CD4-positive, CD25-positive, alpha-beta regulatory T cell (primary cell): ENCODE measurements around the gene ACTL8. TPM values are rescaled to one million over a fixed set of nuclear protein-coding genes. Genes with fewer than 3 reads are reported as not detected.
"Not testable (repeated sequence)": the region's sequence is repeated elsewhere in the genome, so short reads cannot be mapped to it uniquely, and the experiment has no call there.

Experiments used
- ATAC-seq, 2 donors: fragments of 150-1000 bp; cut with Tn5 transposase; one replicate each; pipeline ENCODE4 v1.10.0; 2021; ENCODE audit warnings: low read depth in 2 of 2, moderate number of reproducible peaks in 2 of 2, moderate library complexity in 1 of 2
- DNase-seq, 3 donors: peaks; one replicate each; pipeline versions ENCODE4 v3.0.0 to v3.0.0-alpha.2; 2012 to 2022; ENCODE audit warnings: mixed read lengths in 1 of 3
- H3K27ac ChIP-seq: one replicate; pipeline ENCODE4 v1.7.0; 2013; ENCODE audit warnings: mild to moderate bottlenecking, low read length; ENCODE audit not compliant: insufficient read depth, poor library complexity, severe bottlenecking
- H3K27me3 ChIP-seq: one replicate; pipeline ENCODE4 v1.7.0; 2013; ENCODE audit warnings: low read length; ENCODE audit not compliant: control insufficient read depth, insufficient read depth
- H3K36me3 ChIP-seq: one replicate; pipeline ENCODE4 v1.7.0; 2013; ENCODE audit warnings: mild to moderate bottlenecking, low read length, moderate library complexity; ENCODE audit not compliant: control insufficient read depth, insufficient read depth
- H3K4me1 ChIP-seq: 2 replicates; pipeline ENCODE4 v1.7.0; 2013; ENCODE audit warnings: mild to moderate bottlenecking, low read length; ENCODE audit not compliant: insufficient read depth, control insufficient read depth, poor library complexity, severe bottlenecking
- H3K4me3 ChIP-seq: one replicate; pipeline ENCODE4 v1.7.0; 2013; ENCODE audit warnings: low read depth, mild to moderate bottlenecking, low read length, moderate library complexity
- H3K9me3 ChIP-seq, 2 experiments: 1 replicate in 1 of 2; 2 replicates in 1 of 2; pipeline ENCODE4 v1.7.0; 2013; ENCODE audit warnings: low read length in 2 of 2, mild to moderate bottlenecking in 1 of 2, moderate library complexity in 1 of 2; ENCODE audit not compliant: control insufficient read depth in 2 of 2
- H3K27ac Mint-ChIP-seq, 3 donors: one replicate each; pipeline ENCODE4 v1.8.0; 2020 to 2022; ENCODE audit warnings: mild to moderate bottlenecking in 3 of 3, mixed read lengths in 3 of 3, moderate library complexity in 2 of 3
- H3K27me3 Mint-ChIP-seq: one replicate; pipeline ENCODE4 v1.8.0; 2022; ENCODE audit warnings: mild to moderate bottlenecking, mixed read lengths
- H3K36me3 Mint-ChIP-seq: one replicate; pipeline ENCODE4 v1.8.0; 2020; ENCODE audit warnings: mixed read lengths
- H3K4me1 Mint-ChIP-seq, 4 donors: one replicate each; pipeline ENCODE4 v1.8.0; 2020 to 2022; ENCODE audit warnings: mixed read lengths in 4 of 4, mild to moderate bottlenecking in 1 of 4
- H3K4me3 Mint-ChIP-seq, 4 donors: one replicate each; pipeline ENCODE4 v1.8.0; 2020 to 2022; ENCODE audit warnings: mild to moderate bottlenecking in 4 of 4, mixed read lengths in 4 of 4, moderate library complexity in 3 of 4
- H3K9me3 Mint-ChIP-seq, 7 donors: one replicate each; pipeline ENCODE4 v1.8.0; 2020 to 2022; ENCODE audit warnings: mixed read lengths in 7 of 7, mild to moderate bottlenecking in 3 of 7, moderate library complexity in 2 of 7
- polyA plus RNA-seq, 4 donors: library from polyadenylated mRNA; unstranded; fragments of 300-500 nt; fragmentation: Illumina TruSeq; gene quantifications; one replicate each; pipeline ENCODE4 v1.2.3, GENCODE V29; 2021
- total RNA-seq: library from RNA; stranded (reverse); gene quantifications from one replicate; pipeline ENCODE4 v1.2.3, GENCODE V29; 2022

Gene ACTL8
- total and polyA plus RNA-seq, 5 donors from 2014 or later, result not detected

- Histone ChIP-seq H3K36me3 (no peaks in the 10 kb centered on the region), H3K27ac (no peak overlapping the region), H3K9me3 (no peaks in the 10 kb centered on the region), H3K27me3 (no peaks in the 10 kb centered on the region), H3K4me3 (no peak overlapping the region), H3K4me1 (no peaks in the 10 kb centered on the region)
- no peak for ATAC-seq
- peaks cover 0 to 3% (median 0%) of the 10 kb centered on the region in 7 donors for H3K9me3 Mint-ChIP-seq
- H3K36me3 Mint-ChIP-seq, result no peaks in the 10 kb centered on the region
- DNase-seq, result no peak
- no peaks in the 10 kb centered on the region for H3K4me1 Mint-ChIP-seq
- H3K27me3 Mint-ChIP-seq, result peaks cover 9% of the 10 kb centered on the region
- H3K4me3 Mint-ChIP-seq, result no peak overlapping the region
- no peak overlapping the region for H3K27ac Mint-ChIP-seq
Measured at GRCh38 chr1:17745479-17745955, 9.6 kb upstream of the ACTL8 start.

- not testable (repeated sequence) for H3K9me3 Mint-ChIP-seq, H3K4me3 Mint-ChIP-seq, H3K27me3 Mint-ChIP-seq
Measured at GRCh38 chr1:17746281-17746680, 8.9 kb upstream of the ACTL8 start.

GRCh38 chr1:17746920-17747319 lies 8.2 kb upstream of the ACTL8 start:
- H3K4me3 ChIP-seq, result no peak overlapping the region
- H3K27me3 ChIP-seq, result no peaks in the 10 kb centered on the region
- H3K27ac Mint-ChIP-seq, result no peak overlapping the region
- peaks cover 7% of the 10 kb centered on the region for H3K27me3 Mint-ChIP-seq
- H3K4me3 Mint-ChIP-seq, result no peak overlapping the region
- DNase-seq (no peak), ATAC-seq (no peak)
- no peak overlapping the region for H3K27ac ChIP-seq
- H3K4me1 Mint-ChIP-seq, result no peaks in the 10 kb centered on the region
- H3K9me3 ChIP-seq, result no peaks in the 10 kb centered on the region
- peaks cover 0 to 3% (median 0%) of the 10 kb centered on the region in 7 donors for H3K9me3 Mint-ChIP-seq
- no peaks in the 10 kb centered on the region for H3K4me1 ChIP-seq
- no peaks in the 10 kb centered on the region for H3K36me3 ChIP-seq
- H3K36me3 Mint-ChIP-seq, result no peaks in the 10 kb centered on the region

More at GRCh38 chr1:17746281-17746680, 8.9 kb upstream of the ACTL8 start:
- H3K27ac ChIP-seq, ATAC-seq, H3K36me3 Mint-ChIP-seq, H3K4me3 ChIP-seq, H3K27me3 ChIP-seq, H3K9me3 ChIP-seq, H3K36me3 ChIP-seq, H3K4me1 ChIP-seq, DNase-seq, H3K4me1 Mint-ChIP-seq, H3K27ac Mint-ChIP-seq: not testable (repeated sequence)

GRCh38 chr1:17750333-17750732 lies 4.8 kb upstream of the ACTL8 start:
- no peaks in the 10 kb centered on the region for H3K4me1 ChIP-seq
- Mint-ChIP-seq H3K27me3 (no peaks in the 10 kb centered on the region), H3K9me3 (peaks cover 0 to 21% (median 8%) of the 10 kb centered on the region in 7 donors), H3K27ac (no peak overlapping the region), H3K4me1 (no peaks in the 10 kb centered on the region), H3K4me3 (no peak overlapping the region), H3K36me3 (no peaks in the 10 kb centered on the region)
- no peak for DNase-seq
- H3K36me3 ChIP-seq, result no peaks in the 10 kb centered on the region
- H3K4me3 ChIP-seq, result no peak overlapping the region
- H3K27ac ChIP-seq, result no peak overlapping the region
- no peak for ATAC-seq
- no peaks in the 10 kb centered on the region for H3K27me3 ChIP-seq
- H3K9me3 ChIP-seq, result peaks cover 7 to 14% of the 10 kb centered on the region in 2 experiments

- peaks cover 10 to 30% of the 10 kb centered on the region in 2 experiments for H3K9me3 ChIP-seq
- Mint-ChIP-seq H3K9me3 (peaks cover under 1 to 29% (median 17%) of the 10 kb centered on the region in 7 donors), H3K27me3 (no peaks in the 10 kb centered on the region), H3K36me3 (peaks cover under 1% of the 10 kb centered on the region), H3K4me1 (no peaks in the 10 kb centered on the region), H3K4me3 (no peak overlapping the region), H3K27ac (no peak overlapping the region)
- H3K4me1 ChIP-seq, result no peaks in the 10 kb centered on the region
- H3K4me3 ChIP-seq, result no peak overlapping the region
- H3K27ac ChIP-seq, result no peak overlapping the region
- no peaks in the 10 kb centered on the region for H3K27me3 ChIP-seq
- ATAC-seq (no peak), DNase-seq (no peak)
- H3K36me3 ChIP-seq, result no peaks in the 10 kb centered on the region
Measured at GRCh38 chr1:17752356-17752755, 2.8 kb upstream of the ACTL8 start.

- Mint-ChIP-seq H3K9me3 (peaks cover 0 to 63% (median 26%) of the 10 kb centered on the region in 7 donors), H3K27ac (no peak overlapping the region), H3K4me3 (no peak overlapping the region), H3K27me3 (no peaks in the 10 kb centered on the region), H3K36me3 (peaks cover 11% of the 10 kb centered on the region), H3K4me1 (no peaks in the 10 kb centered on the region)
- H3K9me3 ChIP-seq, result peaks cover 35 to 65% of the 10 kb centered on the region in 2 experiments
- DNase-seq (no peak), ATAC-seq (no peak)
- H3K36me3 ChIP-seq, result no peaks in the 10 kb centered on the region
- H3K27ac ChIP-seq, result no peak overlapping the region
- no peaks in the 10 kb centered on the region for H3K27me3 ChIP-seq
- no peak overlapping the region for H3K4me3 ChIP-seq
- H3K4me1 ChIP-seq, result no peaks in the 10 kb centered on the region
Measured at GRCh38 chr1:17757426-17757825, 2.3 kb downstream of the ACTL8 start.

- no peak for ATAC-seq
- Mint-ChIP-seq H3K27ac (no peak overlapping the region), H3K4me3 (no peak overlapping the region), H3K4me1 (no peaks in the 10 kb centered on the region), H3K36me3 (peaks cover 11% of the 10 kb centered on the region), H3K27me3 (no peaks in the 10 kb centered on the region), H3K9me3 (peaks cover 0 to 54% (median 26%) of the 10 kb centered on the region in 7 donors)
- Histone ChIP-seq H3K27ac (no peak overlapping the region), H3K36me3 (no peaks in the 10 kb centered on the region), H3K27me3 (no peaks in the 10 kb centered on the region), H3K4me3 (no peak overlapping the region), H3K9me3 (peaks cover 34 to 63% of the 10 kb centered on the region in 2 experiments), H3K4me1 (no peaks in the 10 kb centered on the region)
- peak in 1 of 3 donors; percentile 1 for DNase-seq
Measured at GRCh38 chr1:17759114-17759513, 4.0 kb downstream of the ACTL8 start.

- DNase-seq (no peak), ATAC-seq (no peak)
- Histone ChIP-seq H3K9me3 (peaks cover 25 to 36% of the 10 kb centered on the region in 2 experiments), H3K36me3 (no peaks in the 10 kb centered on the region), H3K4me1 (no peaks in the 10 kb centered on the region), H3K27me3 (no peaks in the 10 kb centered on the region), H3K4me3 (no peak overlapping the region), H3K27ac (no peak overlapping the region)
- H3K36me3 Mint-ChIP-seq, result peaks cover 11% of the 10 kb centered on the region
- no peak overlapping the region for H3K4me3 Mint-ChIP-seq
- H3K4me1 Mint-ChIP-seq, result no peaks in the 10 kb centered on the region
- H3K27me3 Mint-ChIP-seq, result no peaks in the 10 kb centered on the region
- H3K9me3 Mint-ChIP-seq, result peaks cover 0 to 35% (median 18%) of the 10 kb centered on the region in 7 donors
- H3K27ac Mint-ChIP-seq, result no peak overlapping the region
Measured at GRCh38 chr1:17762313-17762712, 7.2 kb downstream of the ACTL8 start.
